IPS-18c (cell line): Measurements from ENCODE around the gene LAX1.
"Not testable (repeated sequence)": the region's sequence is repeated elsewhere in the genome, so short reads cannot be mapped to it uniquely, and the experiment has no call there.

Source experiments
- H3K4me3 ChIP-seq: 2 replicates; pipeline ENCODE4 v1.7.0; 2013; ENCODE audit warnings: low read depth, mild to moderate bottlenecking, low read length, moderate library complexity; ENCODE audit not compliant: insufficient read depth
- H3K9me3 ChIP-seq: one replicate; pipeline ENCODE4 v1.6.1; 2013; ENCODE audit warnings: mild to moderate bottlenecking, low read length, moderate library complexity; ENCODE audit not compliant: control insufficient read depth, insufficient read depth

LAX1 gene

GRCh38 chr1:203765029-203765837, at the start of gene LAX1:
TSS of gene LAX1 (plus strand) at chr1:203765183. CDS start at chr1:203765566, 383 bp downstream.
- H3K9me3 ChIP-seq: no peaks in the 10 kb centered on the region
- no peak within 1 kb of the TSS for H3K4me3 ChIP-seq

GRCh38 chr1:203717120-203717519, 47.9 kb upstream of the LAX1 start:
- H3K4me3 ChIP-seq: no peak overlapping the region
- no peaks in the 10 kb centered on the region for H3K9me3 ChIP-seq

GRCh38 chr1:203720242-203720641, 44.7 kb upstream of the LAX1 start:
- H3K9me3 ChIP-seq: no peaks in the 10 kb centered on the region
- no peak overlapping the region for H3K4me3 ChIP-seq

- H3K9me3 ChIP-seq: no peaks in the 10 kb centered on the region
- no peak overlapping the region for H3K4me3 ChIP-seq
Observed at GRCh38 chr1:203722909-203723308, 42.1 kb upstream of the LAX1 start.

GRCh38 chr1:203726417-203726867, 38.5 kb upstream of the LAX1 start:
- H3K9me3 ChIP-seq: no peaks in the 10 kb centered on the region
- no peak overlapping the region for H3K4me3 ChIP-seq

- no peak overlapping the region for H3K4me3 ChIP-seq
Observed at GRCh38 chr1:203733009-203733863, 31.7 kb upstream of the LAX1 start.

GRCh38 chr1:203742436-203742835, 22.5 kb upstream of the LAX1 start:
- Histone ChIP-seq H3K9me3 (no peaks in the 10 kb centered on the region), H3K4me3 (no peak overlapping the region)

More at GRCh38 chr1:203733009-203733863, 31.7 kb upstream of the LAX1 start:
- H3K9me3 ChIP-seq: no peaks in the 10 kb centered on the region

- Histone ChIP-seq H3K9me3 (no peaks in the 10 kb centered on the region), H3K4me3 (no peak overlapping the region)
Observed at GRCh38 chr1:203743091-203743571, 21.9 kb upstream of the LAX1 start.

GRCh38 chr1:203744075-203744972, 20.7 kb upstream of the LAX1 start:
- no peak overlapping the region for H3K4me3 ChIP-seq
- H3K9me3 ChIP-seq: no peaks in the 10 kb centered on the region

GRCh38 chr1:203746281-203746680, 18.7 kb upstream of the LAX1 start:
- Histone ChIP-seq H3K9me3 (no peaks in the 10 kb centered on the region), H3K4me3 (no peak overlapping the region)

GRCh38 chr1:203751051-203751450, 13.9 kb upstream of the LAX1 start:
- H3K9me3 ChIP-seq: no peaks in the 10 kb centered on the region

GRCh38 chr1:203751618-203752361, 13.2 kb upstream of the LAX1 start:
- not testable (repeated sequence) for H3K9me3 ChIP-seq, H3K4me3 ChIP-seq

More at GRCh38 chr1:203751051-203751450, 13.9 kb upstream of the LAX1 start:
- no peak overlapping the region for H3K4me3 ChIP-seq

GRCh38 chr1:203754455-203754864, 10.5 kb upstream of the LAX1 start:
- Histone ChIP-seq H3K9me3 (no peaks in the 10 kb centered on the region), H3K4me3 (no peak overlapping the region)

- no peak overlapping the region for H3K4me3 ChIP-seq
- H3K9me3 ChIP-seq: no peaks in the 10 kb centered on the region
Observed at GRCh38 chr1:203756036-203756435, 8.9 kb upstream of the LAX1 start.

- not testable (repeated sequence) for H3K4me3 ChIP-seq, H3K9me3 ChIP-seq
Observed at GRCh38 chr1:203758749-203759148, 6.2 kb upstream of the LAX1 start.

GRCh38 chr1:203760506-203760905, 4.5 kb upstream of the LAX1 start:
- H3K9me3 ChIP-seq: no peaks in the 10 kb centered on the region

More at GRCh38 chr1:203760506-203760905, 4.5 kb upstream of the LAX1 start:
- no peak overlapping the region for H3K4me3 ChIP-seq
